Measurements from ENCODE around the gene A3GALT2. TPM values are rescaled to one million over a fixed set of nuclear protein-coding genes. Genes with fewer than 3 reads are reported as not detected.

Gene A3GALT2
- total and polyA plus RNA-seq, 2 experiments from 2014 or later = not detected

DNA sequence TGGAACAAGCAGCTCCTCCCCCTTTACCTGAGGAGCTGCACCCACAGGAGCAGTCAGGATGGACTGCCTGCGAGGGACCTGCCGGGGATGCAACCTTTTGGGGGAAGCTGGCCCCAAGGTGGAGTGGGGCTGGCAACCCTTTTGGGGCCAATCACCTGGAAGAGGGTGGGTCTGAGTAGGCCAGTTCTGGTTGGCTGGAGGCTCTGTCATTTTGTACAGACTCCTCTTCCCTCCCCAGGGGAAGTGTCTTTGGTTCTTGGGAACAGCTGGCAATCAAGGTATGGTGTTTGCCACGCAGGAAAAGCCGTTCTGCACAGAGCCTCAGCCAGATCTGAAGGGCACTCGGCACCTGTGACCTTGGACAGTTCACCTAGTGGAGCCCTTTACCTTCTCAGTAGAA is 280 bp upstream of the A3GALT2 start:
- no peak for TF ChIP-seq EZH2phosphoT487 (IDR thresholded peaks at IDR 0.05; ENCODE audit: insufficient read depth, low read depth)
- no peak for TF ChIP-seq EZH2 (IDR thresholded peaks at IDR 0.05; ENCODE audit: insufficient read depth, poor library complexity, severe bottlenecking)
- in situ Hi-C loops (cut with MboI) = no loop called here

DNA sequence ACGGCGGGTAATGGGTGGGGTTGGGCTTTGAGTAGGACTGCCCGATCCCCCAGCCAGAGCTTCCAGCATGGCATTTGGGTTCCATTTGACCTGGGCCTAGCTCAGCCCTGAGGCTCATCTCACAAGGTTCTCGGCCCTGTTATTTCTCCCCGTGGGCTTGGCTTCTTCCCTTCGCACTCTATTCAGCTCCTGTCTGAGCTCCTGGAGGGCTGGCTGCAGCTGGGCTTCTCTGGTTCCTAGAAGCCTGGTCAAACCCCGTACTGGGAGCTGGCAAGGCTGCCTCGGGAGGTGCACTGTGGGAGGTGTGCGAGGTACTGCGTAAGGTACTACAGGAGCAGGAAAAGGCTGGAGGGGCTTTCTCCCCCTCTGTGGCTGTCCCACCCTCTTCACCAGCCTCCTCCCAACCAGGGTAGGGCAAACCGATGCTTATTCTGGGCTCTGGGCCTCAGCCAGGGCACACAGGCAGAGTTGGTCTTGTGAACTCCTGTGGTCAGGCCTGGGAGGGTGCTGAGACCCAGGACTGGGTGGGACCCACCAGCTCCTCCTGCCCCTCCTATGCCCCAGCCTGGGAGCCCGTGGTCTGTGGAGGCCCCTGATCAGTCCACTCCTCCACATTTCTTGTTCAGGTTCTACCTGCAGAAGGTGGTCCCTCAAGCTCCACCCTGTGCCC is 814 bp downstream of the A3GALT2 start:
- Histone ChIP-seq H3K4me3 (no peak overlapping the region), H3K27me3 (replicated peaks; ENCODE audit: insufficient read depth) (no peaks in the 10 kb centered on the region), H3K4me1 (ENCODE audit: insufficient read depth) (no peaks in the 10 kb centered on the region), H3K9ac (no peak overlapping the region), H2AFZ (no peak overlapping the region), H3F3A (ENCODE audit: insufficient read depth) (peaks cover 29% of the 10 kb centered on the region), H3K27ac (no peak overlapping the region), H3K9me3 (ENCODE audit: low read depth) (no peaks in the 10 kb centered on the region), H3K79me2 (ENCODE audit: insufficient read depth) (peaks cover 4% of the 10 kb centered on the region; the same call in 1 of the 2 replicates), H4K20me1 (ENCODE audit: insufficient read depth) (no peaks in the 10 kb centered on the region), H3K4me2 (ENCODE audit: unreplicated experiment) (no peak overlapping the region), H3K9me2 (ENCODE audit: insufficient read depth) (no peaks in the 10 kb centered on the region), H3K36me3 (ENCODE audit: low read depth) (peaks cover 35% of the 10 kb centered on the region)
- TF ChIP-seq EZH2 (IDR thresholded peaks at IDR 0.05; ENCODE audit: insufficient read depth, poor library complexity, severe bottlenecking) = no peak
- no peak for TF ChIP-seq EZH2phosphoT487 (IDR thresholded peaks at IDR 0.05; ENCODE audit: insufficient read depth, low read depth)
- DNase-seq = no peak
- WGBS, 2 experiments (ENCODE audit: low coverage in 1 of 2, low lambda C conversion rate in 2 of 2, missing lambda C conversion rate in 2 of 2) = 54 to 62% methylated on average over 12 of the region's 12 CpGs
- in situ Hi-C loops (cut with MboI) = no loop called here

More for the DNA sequence above, 280 bp upstream of the A3GALT2 start:
- Histone ChIP-seq H4K20me1 (ENCODE audit: insufficient read depth) (no peaks in the 10 kb centered on the region), H2AFZ (no peak overlapping the region), H3F3A (ENCODE audit: insufficient read depth) (peaks cover 36% of the 10 kb centered on the region), H3K4me1 (ENCODE audit: insufficient read depth) (no peaks in the 10 kb centered on the region), H3K36me3 (ENCODE audit: low read depth) (peaks cover 46% of the 10 kb centered on the region), H3K4me3 (no peak overlapping the region), H3K4me2 (ENCODE audit: unreplicated experiment) (no peak overlapping the region), H3K79me2 (ENCODE audit: insufficient read depth) (peaks cover 14% of the 10 kb centered on the region), H3K9me3 (ENCODE audit: low read depth) (no peaks in the 10 kb centered on the region), H3K9ac (no peak overlapping the region), H3K9me2 (ENCODE audit: insufficient read depth) (no peaks in the 10 kb centered on the region), H3K27ac (no peak overlapping the region), H3K27me3 (replicated peaks; ENCODE audit: insufficient read depth) (no peaks in the 10 kb centered on the region)
- DNase-seq = no peak
- WGBS, 2 experiments (ENCODE audit: low coverage in 1 of 2, low lambda C conversion rate in 2 of 2, missing lambda C conversion rate in 2 of 2) = 66 to 76% methylated on average over 5 of the region's 5 CpGs

DNA sequence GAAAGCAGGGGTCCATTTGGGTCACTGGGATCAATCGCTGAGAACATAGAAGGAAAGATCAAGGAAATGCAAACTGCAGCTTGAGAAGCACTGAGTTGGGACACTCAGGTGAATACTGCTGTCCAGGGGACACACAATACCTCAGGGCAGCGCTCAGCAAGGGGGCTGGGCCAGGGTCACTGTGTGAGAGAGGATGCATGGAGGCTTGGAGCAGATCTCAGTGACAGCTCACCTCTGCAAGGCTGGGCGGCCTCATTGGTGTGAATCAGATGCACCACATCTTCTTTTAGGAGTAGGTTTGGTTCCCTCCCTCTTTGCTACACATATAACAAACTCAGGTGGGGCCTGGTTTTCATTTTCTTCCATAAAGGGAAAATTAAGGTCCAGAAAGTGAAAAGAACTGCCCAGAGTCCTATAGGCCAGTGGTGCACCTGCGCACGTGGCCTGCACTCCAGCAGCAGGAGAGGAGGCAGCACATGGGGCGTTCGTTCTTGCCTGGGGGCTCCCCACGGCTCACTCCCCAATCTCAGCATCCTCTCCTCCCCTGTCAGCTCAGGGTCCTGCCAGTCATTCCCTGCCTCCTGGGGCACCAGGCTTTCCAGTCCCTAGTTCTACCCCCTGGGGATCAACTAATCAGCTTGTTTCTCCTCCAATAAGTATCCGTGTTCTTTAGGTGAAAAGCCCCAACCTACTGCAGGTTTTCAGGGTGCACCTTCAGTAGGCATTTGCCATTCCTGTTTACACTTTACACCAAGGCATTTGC is 1.5 kb downstream of the A3GALT2 start:
- Histone ChIP-seq H3K36me3 (ENCODE audit: low read depth) (peaks cover 28% of the 10 kb centered on the region), H3K27me3 (replicated peaks; ENCODE audit: insufficient read depth) (no peaks in the 10 kb centered on the region), H3K79me2 (ENCODE audit: insufficient read depth) (no peaks in the 10 kb centered on the region), H3F3A (ENCODE audit: insufficient read depth) (peaks cover 29% of the 10 kb centered on the region), H3K4me2 (ENCODE audit: unreplicated experiment) (no peak overlapping the region), H3K9ac (no peak overlapping the region), H3K9me3 (ENCODE audit: low read depth) (no peaks in the 10 kb centered on the region), H3K4me1 (ENCODE audit: insufficient read depth) (no peaks in the 10 kb centered on the region), H3K9me2 (ENCODE audit: insufficient read depth) (no peaks in the 10 kb centered on the region), H4K20me1 (ENCODE audit: insufficient read depth) (no peaks in the 10 kb centered on the region), H2AFZ (no peak overlapping the region), H3K27ac (no peak overlapping the region), H3K4me3 (no peak overlapping the region)
- DNase-seq = no peak
- in situ Hi-C loops (cut with MboI) = no loop called here
- TF ChIP-seq EZH2phosphoT487 (IDR thresholded peaks at IDR 0.05; ENCODE audit: insufficient read depth, low read depth) (no peak), EZH2 (IDR thresholded peaks at IDR 0.05; ENCODE audit: insufficient read depth, poor library complexity, severe bottlenecking) (no peak)
- WGBS, 2 experiments (ENCODE audit: low coverage in 1 of 2, low lambda C conversion rate in 2 of 2, missing lambda C conversion rate in 2 of 2) = 89 to 91% methylated on average over 9 of the region's 9 CpGs

DNA sequence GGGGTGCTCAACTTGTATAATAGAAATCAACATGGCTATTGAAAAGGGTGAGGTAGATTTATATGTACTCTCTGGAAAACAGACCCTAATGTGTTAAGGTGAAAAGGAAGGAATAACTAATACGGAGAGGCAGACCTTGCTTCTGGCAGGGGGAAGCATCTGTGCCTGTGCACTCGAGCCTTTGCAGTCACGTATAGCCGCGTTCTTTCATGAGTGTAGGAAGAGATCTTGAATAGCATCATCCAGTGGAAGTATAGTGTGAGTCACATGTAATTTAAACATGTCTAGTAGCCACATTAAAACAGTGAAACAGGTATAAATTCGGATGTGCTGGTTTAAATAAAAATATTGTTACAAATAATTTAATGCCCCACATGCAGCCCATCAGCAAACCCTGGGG is 3.0 kb downstream of the A3GALT2 start:
- Histone ChIP-seq H3F3A (ENCODE audit: insufficient read depth) (peaks cover 22% of the 10 kb centered on the region), H3K4me2 (ENCODE audit: unreplicated experiment) (no peak overlapping the region), H2AFZ (no peak overlapping the region), H3K9me2 (ENCODE audit: insufficient read depth) (no peaks in the 10 kb centered on the region), H3K9ac (no peak overlapping the region), H3K4me3 (no peak overlapping the region), H3K4me1 (ENCODE audit: insufficient read depth) (no peaks in the 10 kb centered on the region), H3K27me3 (replicated peaks; ENCODE audit: insufficient read depth) (no peaks in the 10 kb centered on the region), H3K9me3 (ENCODE audit: low read depth) (no peaks in the 10 kb centered on the region), H3K79me2 (ENCODE audit: insufficient read depth) (no peaks in the 10 kb centered on the region), H3K27ac (no peak overlapping the region), H4K20me1 (ENCODE audit: insufficient read depth) (no peaks in the 10 kb centered on the region), H3K36me3 (ENCODE audit: low read depth) (peaks cover 14% of the 10 kb centered on the region)
- DNase-seq = no peak
- 66% methylated on average over 6 of the region's 6 CpGs for WGBS, 2 experiments (ENCODE audit: low coverage in 1 of 2, low lambda C conversion rate in 2 of 2, missing lambda C conversion rate in 2 of 2)
- in situ Hi-C loops (cut with MboI) = no loop called here
- TF ChIP-seq EZH2 (IDR thresholded peaks at IDR 0.05; ENCODE audit: insufficient read depth, poor library complexity, severe bottlenecking) (no peak), EZH2phosphoT487 (IDR thresholded peaks at IDR 0.05; ENCODE audit: insufficient read depth, low read depth) (no peak)
